GM10847 (cell line): ENCODE results near the gene MX1.

Experiments used
- POLR2A ChIP-seq: IDR thresholded peaks from 2 replicates; pipeline ENCODE4 v1.6.1; 2011; ENCODE audit not compliant: insufficient read length; ENCODE audit errors: extremely low read depth

Gene MX1

GRCh38 chr21:41425954-41426675, at the start of gene MX1:
Gene MX1 (plus strand): TSS chr21:41426239. CDS start chr21:41432071, 5,832 bp downstream.
- TF ChIP-seq POLR2A = peak; percentile 98

- no peak for TF ChIP-seq POLR2A
Measured at GRCh38 chr21:41377715-41378114, 48.3 kb upstream of the MX1 start.

DNA sequence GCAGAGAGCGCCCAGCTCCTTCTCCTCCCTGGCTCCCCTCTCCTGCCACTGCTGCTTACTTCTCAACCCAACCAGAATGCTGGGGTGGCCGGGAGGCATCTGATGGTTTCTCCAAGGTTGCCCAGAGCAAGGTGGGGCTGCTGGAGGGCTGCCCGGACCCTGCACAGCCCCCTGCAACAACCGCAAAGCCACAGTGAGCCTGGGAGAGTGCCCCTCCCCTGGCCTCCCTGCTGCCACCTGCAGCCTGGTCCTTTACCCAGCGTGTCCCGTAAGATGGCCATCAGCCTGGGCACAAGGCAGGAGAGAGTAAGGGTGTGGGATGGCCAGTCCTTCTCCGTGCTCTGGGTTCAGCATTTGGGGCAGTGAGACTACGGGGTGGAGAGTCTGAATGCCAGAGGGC, 47.2 kb upstream of the MX1 start:
- TF ChIP-seq POLR2A = no peak

GRCh38 chr21:41379901-41380300, 46.1 kb upstream of the MX1 start:
- no peak for TF ChIP-seq POLR2A

GRCh38 chr21:41381731-41382130, 44.3 kb upstream of the MX1 start:
- TF ChIP-seq POLR2A = no peak

- TF ChIP-seq POLR2A = no peak
Measured at GRCh38 chr21:41387042-41387819, 38.8 kb upstream of the MX1 start.

DNA sequence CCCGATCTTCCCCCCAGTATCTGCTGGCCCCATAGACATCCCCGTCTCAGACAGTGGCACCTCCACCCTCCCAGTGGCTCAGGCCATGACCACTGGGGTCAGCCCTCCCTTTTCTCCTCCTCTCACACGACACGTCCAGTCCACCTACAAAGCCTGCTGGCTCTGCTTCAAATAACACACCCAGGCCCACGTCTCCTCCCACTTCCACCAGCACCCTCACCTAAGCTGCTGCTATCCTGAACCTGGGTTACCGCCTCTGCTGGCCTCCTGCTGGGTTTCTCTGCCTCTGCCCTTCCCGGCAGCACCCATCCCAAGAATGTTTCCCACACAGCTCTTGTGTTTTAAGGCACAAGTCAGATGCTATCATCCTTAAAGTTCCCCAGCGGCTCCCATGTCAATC, 38.2 kb upstream of the MX1 start:
- TF ChIP-seq POLR2A = no peak

- no peak for TF ChIP-seq POLR2A
Measured at GRCh38 chr21:41388259-41388658, 37.8 kb upstream of the MX1 start.

DNA sequence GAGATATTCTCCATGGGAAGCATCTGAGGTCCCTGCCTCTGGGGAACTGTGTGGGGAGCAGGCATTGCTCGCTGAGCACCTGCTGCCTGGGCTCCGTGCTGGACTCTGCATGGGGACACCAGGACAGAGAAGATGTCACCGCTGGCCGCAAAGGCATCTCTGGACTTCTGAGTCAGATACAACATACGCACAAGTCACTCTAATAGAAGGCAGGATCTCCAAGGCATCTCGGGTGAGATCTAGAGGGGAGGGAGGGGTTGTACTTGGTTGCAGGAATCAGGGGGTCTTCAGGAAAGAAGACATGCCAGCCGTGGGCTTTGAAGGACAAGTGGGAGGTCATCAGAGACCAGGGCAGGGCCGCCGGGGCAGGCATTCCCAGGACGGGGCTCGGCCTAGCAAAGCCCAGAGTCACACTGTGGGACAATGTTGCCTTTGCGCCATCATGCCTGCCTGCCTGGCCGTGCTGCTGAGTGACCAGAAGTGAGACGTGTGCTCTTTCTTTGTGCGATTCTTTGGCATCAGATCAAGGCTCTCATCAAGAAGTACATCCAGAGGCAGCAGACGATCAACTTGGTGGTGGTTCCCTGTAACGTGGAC, 35.9 kb upstream of the MX1 start:
- no peak for TF ChIP-seq POLR2A

- no peak for TF ChIP-seq POLR2A
Measured at GRCh38 chr21:41393876-41394465, 32.1 kb upstream of the MX1 start.

DNA sequence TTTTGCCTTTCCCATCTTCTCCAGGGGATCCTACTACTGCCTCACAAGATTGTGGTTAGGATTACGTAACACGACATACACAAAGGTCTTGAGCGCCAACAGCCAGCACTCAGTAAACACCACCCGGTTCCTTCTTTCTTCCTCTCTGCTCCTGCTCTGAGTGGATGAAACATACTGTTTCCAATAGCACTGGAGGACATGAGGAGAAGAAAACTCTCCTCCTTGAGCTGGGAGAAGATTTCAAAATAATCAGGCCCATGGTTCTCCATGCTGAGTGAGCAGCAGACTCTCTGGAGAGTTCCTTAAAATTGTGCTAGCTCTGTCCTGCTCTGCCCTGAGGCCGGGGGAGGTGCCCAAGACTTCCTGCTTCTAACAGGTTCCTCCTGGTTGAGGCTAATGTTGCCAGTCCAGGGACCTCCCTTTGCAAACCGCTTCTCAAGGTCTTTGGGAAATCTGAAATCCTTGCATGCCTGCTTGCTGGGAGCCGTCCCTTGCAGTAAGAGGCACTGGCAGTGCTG, 29.4 kb upstream of the MX1 start:
- no peak for TF ChIP-seq POLR2A

DNA sequence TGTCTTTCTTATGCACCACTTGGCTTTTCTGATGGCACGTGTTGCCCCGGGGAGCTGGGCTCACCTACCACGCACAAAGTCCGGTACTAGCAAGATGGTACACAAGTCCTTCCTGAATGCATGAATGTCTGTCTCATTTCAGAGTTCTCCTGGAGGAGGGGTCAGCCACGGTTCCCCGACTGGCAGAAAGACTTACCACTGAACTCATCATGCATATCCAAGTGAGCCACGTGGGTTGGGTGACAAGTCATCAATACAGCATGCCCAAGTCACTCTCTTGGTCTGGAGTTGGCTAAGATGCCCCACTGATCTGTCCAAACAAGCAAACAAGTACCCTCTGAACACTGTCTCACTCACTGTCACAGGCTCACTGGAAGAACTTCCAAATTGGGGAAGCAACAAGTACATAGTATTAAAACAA, 28.6 kb upstream of the MX1 start:
- no peak for TF ChIP-seq POLR2A

GRCh38 chr21:41398251-41398650, 27.8 kb upstream of the MX1 start:
- no peak for TF ChIP-seq POLR2A

DNA sequence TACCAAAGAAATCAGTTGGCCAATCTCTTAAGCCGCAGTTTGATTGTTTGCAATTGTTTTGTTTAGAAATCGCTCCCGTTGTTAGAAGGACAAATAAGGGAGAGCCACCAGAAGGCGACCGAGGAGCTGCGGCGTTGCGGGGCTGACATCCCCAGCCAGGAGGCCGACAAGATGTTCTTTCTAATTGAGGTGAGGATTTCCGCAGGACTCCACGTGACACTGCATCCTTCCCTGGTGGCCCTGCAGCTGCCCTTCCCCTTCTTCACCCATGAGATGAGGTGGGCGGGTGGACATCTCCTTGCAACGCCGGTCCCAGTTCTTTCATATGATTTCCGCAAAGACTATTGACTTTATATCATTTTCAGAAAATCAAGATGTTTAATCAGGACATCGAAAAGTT, 27.2 kb upstream of the MX1 start:
- TF ChIP-seq POLR2A = no peak

DNA sequence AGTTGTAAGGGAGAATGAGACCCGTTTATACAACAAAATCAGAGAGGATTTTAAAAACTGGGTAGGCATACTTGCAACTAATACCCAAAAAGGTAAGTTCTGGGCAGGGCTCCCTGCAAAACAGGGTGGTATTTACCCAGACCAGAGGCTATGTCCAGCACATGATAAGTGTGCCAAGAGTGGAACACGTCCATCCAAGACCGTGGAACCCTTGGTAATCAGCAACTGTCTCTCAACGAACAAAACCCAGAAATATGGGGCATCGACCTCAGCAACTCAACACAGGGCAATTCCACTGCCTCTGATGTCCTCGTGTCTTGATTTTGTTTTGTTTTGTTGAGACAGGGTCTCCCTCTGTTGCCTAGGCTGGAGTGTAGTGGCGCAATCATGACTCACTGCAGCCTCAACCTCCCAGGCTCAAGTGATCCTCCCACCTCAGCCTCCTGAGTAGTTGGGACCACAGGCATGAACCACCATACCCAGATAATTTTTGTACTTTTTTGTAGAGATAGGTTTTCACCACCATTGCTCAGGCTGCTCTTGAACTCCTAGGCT, 26.7 kb upstream of the MX1 start:
- no peak for TF ChIP-seq POLR2A
